Vagina (tissue), 2 donors: ENCODE measurements around the gene FNBP1L.

Experiments used
- CTCF ChIP-seq, 3 experiments: fragments of 450-650 bp in 2 of 3; fragments of 200-600 bp in 1 of 3; sonication (generic) in 1 of 3; IDR thresholded peaks; one replicate each; pipeline ENCODE4 v1.5.1; 2017 to 2019; ENCODE audit warnings: antibody characterized with exemption in 3 of 3, mild to moderate bottlenecking in 2 of 3, moderate library complexity in 2 of 3
- POLR2AphosphoS5 ChIP-seq, 2 donors: sonication (generic); formaldehyde crosslinking; IDR thresholded peaks; one replicate each; pipeline ENCODE4 v1.9.0; 2017; ENCODE audit warnings: antibody characterized with exemption in 2 of 2, mild to moderate bottlenecking in 2 of 2, low read depth in 1 of 2; ENCODE audit not compliant: insufficient read depth in 1 of 2

GRCh38 chr1:93419344-93419743 lies 28.6 kb upstream of the FNBP1L start:
- TF ChIP-seq CTCF (IDR thresholded peaks at IDR 0.05) (no peak), POLR2AphosphoS5 (IDR thresholded peaks at IDR 0.05; ENCODE audit: insufficient read depth in 1 of 2, low read depth in 1 of 2) (no peak)
